ENCODE data around the gene ADGRL1.
"Not testable (repeated sequence)": the region's sequence is repeated elsewhere in the genome, so short reads cannot be mapped to it uniquely, and the experiment has no call there.

GRCh38 chr19:14217886-14218285 lies 11.9 kb upstream of the ADGRL1 start:
- not testable (repeated sequence) for TF ChIP-seq POLR2A, CTCF, POLR2AphosphoS5 (IDR thresholded peaks at IDR 0.05)
